Stimulated activated naive B cell treated with anti-CD40 and anti-IgM and Interleukin-4, amounts not matched to agents 10 μg/mL and 1 μg/mL and 100 μg/mL, for 72 hours (primary cell): ENCODE results near the gene PLXNC1.

Experiments
- ATAC-seq, 2 donors: fragments of 150-1000 bp; cut with Tn5 transposase; replicated peaks; 2 replicates each; pipeline ENCODE4 v1.10.0; 2021; ENCODE audit warnings: moderate library complexity in 1 of 2
- DNase-seq: peaks from one replicate; pipeline ENCODE4 v3.0.0; 2021
- H3K27ac Mint-ChIP-seq: one replicate; pipeline ENCODE4 v1.8.0; 2022; ENCODE audit warnings: mild to moderate bottlenecking, mixed read lengths
- H3K27me3 Mint-ChIP-seq, 2 donors: one replicate each; pipeline ENCODE4 v1.8.0; 2022; ENCODE audit warnings: mixed read lengths in 2 of 2
- H3K36me3 Mint-ChIP-seq, 2 donors: one replicate each; pipeline ENCODE4 v1.8.0; 2022; ENCODE audit warnings: mixed read lengths in 2 of 2, mild to moderate bottlenecking in 1 of 2
- H3K4me1 Mint-ChIP-seq, 2 donors: one replicate each; pipeline ENCODE4 v1.8.0; 2022; ENCODE audit warnings: mixed read lengths in 2 of 2, mild to moderate bottlenecking in 1 of 2
- H3K4me3 Mint-ChIP-seq, 2 donors: one replicate each; pipeline ENCODE4 v1.8.0; 2022; ENCODE audit warnings: mild to moderate bottlenecking in 2 of 2, mixed read lengths in 2 of 2, moderate library complexity in 1 of 2
- H3K9me3 Mint-ChIP-seq, 2 donors: one replicate each; pipeline ENCODE4 v1.8.0; 2022; ENCODE audit warnings: mixed read lengths in 2 of 2, mild to moderate bottlenecking in 1 of 2

Gene PLXNC1

GRCh38 chr12:94147991-94148738, at the start of gene PLXNC1:
PLXNC1 (plus strand) TSS chr12:94148577; CDS start chr12:94148972, 395 bp downstream.
- H3K4me1 Mint-ChIP-seq, result peaks cover 35 to 58% of the 10 kb centered on the region in 2 donors
- H3K4me3 Mint-ChIP-seq, result peak within 1 kb of the TSS; percentile 89 to 99
- H3K27ac Mint-ChIP-seq, result peak within 1 kb of the TSS; percentile 95
- DNase-seq, result peak; percentile 80
- H3K36me3 Mint-ChIP-seq, result peaks cover 16 to 23% of the 10 kb centered on the region in 2 donors
- no peaks in the 10 kb centered on the region for H3K9me3 Mint-ChIP-seq
- peak; percentile 60 to 64 for ATAC-seq
- no peaks in the 10 kb centered on the region for H3K27me3 Mint-ChIP-seq

GRCh38 chr12:94099191-94099590, 49.2 kb upstream of the PLXNC1 start:
- ATAC-seq (no peak), DNase-seq (no peak)
- Mint-ChIP-seq H3K9me3 (no peaks in the 10 kb centered on the region), H3K27me3 (peaks cover 35 to 47% of the 10 kb centered on the region in 2 donors), H3K27ac (no peak overlapping the region), H3K36me3 (no peaks in the 10 kb centered on the region), H3K4me1 (peaks cover 9 to 15% of the 10 kb centered on the region in 2 donors), H3K4me3 (no peak overlapping the region)

GRCh38 chr12:94099632-94100031, 48.7 kb upstream of the PLXNC1 start:
- Mint-ChIP-seq H3K36me3 (no peaks in the 10 kb centered on the region), H3K27ac (no peak overlapping the region), H3K9me3 (no peaks in the 10 kb centered on the region), H3K4me3 (no peak overlapping the region), H3K4me1 (peaks cover 9 to 15% of the 10 kb centered on the region in 2 donors), H3K27me3 (peaks cover 38 to 50% of the 10 kb centered on the region in 2 donors)
- ATAC-seq (no peak), DNase-seq (no peak)

GRCh38 chr12:94100211-94100627, 48.2 kb upstream of the PLXNC1 start:
- no peaks in the 10 kb centered on the region for H3K9me3 Mint-ChIP-seq
- H3K27ac Mint-ChIP-seq, result no peak overlapping the region
- ATAC-seq (no peak), DNase-seq (no peak)
- peaks cover 9 to 15% of the 10 kb centered on the region in 2 donors for H3K4me1 Mint-ChIP-seq
- H3K36me3 Mint-ChIP-seq, result no peaks in the 10 kb centered on the region
- peaks cover 43 to 55% of the 10 kb centered on the region in 2 donors for H3K27me3 Mint-ChIP-seq
- no peak overlapping the region for H3K4me3 Mint-ChIP-seq

GRCh38 chr12:94100990-94101737, 47.2 kb upstream of the PLXNC1 start:
- Mint-ChIP-seq H3K4me3 (peak overlapping the region; percentile 83 to 86), H3K27me3 (peaks cover 45 to 61% of the 10 kb centered on the region in 2 donors), H3K27ac (peak overlapping the region; percentile 52), H3K36me3 (no peaks in the 10 kb centered on the region), H3K9me3 (no peaks in the 10 kb centered on the region), H3K4me1 (peaks cover 9 to 15% of the 10 kb centered on the region in 2 donors)
- peak; percentile 69 for DNase-seq
- peak; percentile 85 to 86 for ATAC-seq

GRCh38 chr12:94101738-94102660, 46.4 kb upstream of the PLXNC1 start:
- Mint-ChIP-seq H3K27me3 (peaks cover 45 to 68% of the 10 kb centered on the region in 2 donors), H3K27ac (peak overlapping the region; percentile 80), H3K4me1 (peaks cover 9 to 15% of the 10 kb centered on the region in 2 donors), H3K36me3 (no peaks in the 10 kb centered on the region), H3K4me3 (peak overlapping the region; percentile 83 to 86), H3K9me3 (no peaks in the 10 kb centered on the region)
- DNase-seq, result peak; percentile 78
- peak; percentile 86 to 90 for ATAC-seq

GRCh38 chr12:94103986-94104385, 44.4 kb upstream of the PLXNC1 start:
- Mint-ChIP-seq H3K4me3 (no peak overlapping the region), H3K4me1 (peaks cover 9 to 20% of the 10 kb centered on the region in 2 donors), H3K9me3 (no peaks in the 10 kb centered on the region), H3K36me3 (no peaks in the 10 kb centered on the region), H3K27ac (no peak overlapping the region), H3K27me3 (peaks cover 39 to 58% of the 10 kb centered on the region in 2 donors)
- ATAC-seq (no peak), DNase-seq (no peak)

GRCh38 chr12:94107910-94108309, 40.5 kb upstream of the PLXNC1 start:
- H3K27me3 Mint-ChIP-seq, result peaks cover 21 to 34% of the 10 kb centered on the region in 2 donors
- H3K4me1 Mint-ChIP-seq, result peaks cover 9 to 19% of the 10 kb centered on the region in 2 donors
- H3K27ac Mint-ChIP-seq, result no peak overlapping the region
- no peak overlapping the region for H3K4me3 Mint-ChIP-seq
- no peaks in the 10 kb centered on the region for H3K36me3 Mint-ChIP-seq
- no peaks in the 10 kb centered on the region for H3K9me3 Mint-ChIP-seq
- DNase-seq (no peak), ATAC-seq (no peak)

GRCh38 chr12:94109160-94109559, 39.2 kb upstream of the PLXNC1 start:
- ATAC-seq, result peak; percentile 79 to 88
- Mint-ChIP-seq H3K27ac (peak overlapping the region; percentile 53), H3K36me3 (no peaks in the 10 kb centered on the region), H3K4me1 (peaks cover 9 to 19% of the 10 kb centered on the region in 2 donors), H3K27me3 (peaks cover 11 to 21% of the 10 kb centered on the region in 2 donors), H3K9me3 (no peaks in the 10 kb centered on the region), H3K4me3 (no peak overlapping the region)
- DNase-seq, result peak; percentile 43

- Mint-ChIP-seq H3K4me3 (no peak overlapping the region), H3K36me3 (no peaks in the 10 kb centered on the region), H3K4me1 (peaks cover 9 to 19% of the 10 kb centered on the region in 2 donors), H3K9me3 (no peaks in the 10 kb centered on the region), H3K27ac (no peak overlapping the region), H3K27me3 (peaks cover 2 to 12% of the 10 kb centered on the region in 2 donors)
- no peak for ATAC-seq
- DNase-seq, result no peak
Measured at GRCh38 chr12:94110258-94110657, 38.1 kb upstream of the PLXNC1 start.

GRCh38 chr12:94111302-94111701, 37.1 kb upstream of the PLXNC1 start:
- no peak overlapping the region for H3K4me3 Mint-ChIP-seq
- peaks cover 9 to 19% of the 10 kb centered on the region in 2 donors for H3K4me1 Mint-ChIP-seq
- peaks cover 0 to 5% of the 10 kb centered on the region in 2 donors for H3K27me3 Mint-ChIP-seq
- ATAC-seq (no peak), DNase-seq (no peak)
- no peaks in the 10 kb centered on the region for H3K36me3 Mint-ChIP-seq
- H3K27ac Mint-ChIP-seq, result no peak overlapping the region
- no peaks in the 10 kb centered on the region for H3K9me3 Mint-ChIP-seq

- no peak overlapping the region for H3K4me3 Mint-ChIP-seq
- DNase-seq (no peak), ATAC-seq (peak; percentile 27 to 40)
- no peak overlapping the region for H3K27ac Mint-ChIP-seq
- H3K36me3 Mint-ChIP-seq, result no peaks in the 10 kb centered on the region
- H3K4me1 Mint-ChIP-seq, result peaks cover 9 to 19% of the 10 kb centered on the region in 2 donors
- no peaks in the 10 kb centered on the region for H3K9me3 Mint-ChIP-seq
- no peaks in the 10 kb centered on the region for H3K27me3 Mint-ChIP-seq
Measured at GRCh38 chr12:94112121-94112520, 36.3 kb upstream of the PLXNC1 start.

GRCh38 chr12:94114166-94114565, 34.2 kb upstream of the PLXNC1 start:
- H3K36me3 Mint-ChIP-seq, result no peaks in the 10 kb centered on the region
- ATAC-seq, result no peak

GRCh38 chr12:94116191-94116590, 32.2 kb upstream of the PLXNC1 start:
- Mint-ChIP-seq H3K27ac (no peak overlapping the region), H3K4me1 (peaks cover 4 to 7% of the 10 kb centered on the region in 2 donors), H3K4me3 (no peak overlapping the region), H3K9me3 (no peaks in the 10 kb centered on the region), H3K27me3 (no peaks in the 10 kb centered on the region), H3K36me3 (no peaks in the 10 kb centered on the region)
- ATAC-seq, result no peak
- DNase-seq, result no peak

More at GRCh38 chr12:94114166-94114565, 34.2 kb upstream of the PLXNC1 start:
- H3K4me3 Mint-ChIP-seq, result no peak overlapping the region
- no peak overlapping the region for H3K27ac Mint-ChIP-seq
- DNase-seq, result no peak
- H3K27me3 Mint-ChIP-seq, result no peaks in the 10 kb centered on the region
- peaks cover 9 to 12% of the 10 kb centered on the region in 2 donors for H3K4me1 Mint-ChIP-seq
- H3K9me3 Mint-ChIP-seq, result no peaks in the 10 kb centered on the region
